ENCODE measurements around the gene CCNJL. TPM values are rescaled to one million over a fixed set of nuclear protein-coding genes. Genes with fewer than 3 reads are reported as not detected.

CCNJL gene
- total and polyA plus RNA-seq, 7 donors, result 0.04 to 1.3 (median 0.29) TPM; not detected in 1

GRCh38 chr5:160310140-160310539, 2.2 kb downstream of the CCNJL start:
- H3K36me3 ChIP-seq (ENCODE audit: insufficient read depth in 1 of 2, low read depth in 1 of 2), result no peaks in the 10 kb centered on the region
- H3K27me3 ChIP-seq (ENCODE audit: insufficient read depth in 3 of 3, low read length in 2 of 3), result peaks cover 0 to 36% (median 10%) of the 10 kb centered on the region in 3 donors
- ATAC-seq, result no peak
- H3K9me3 ChIP-seq, result no peaks in the 10 kb centered on the region
- TF ChIP-seq CTCF (IDR thresholded peaks at IDR 0.05), result no peak
- WGBS, 3 donors, result 65 to 71% (median 67%) methylated on average over 4 of the region's 4 CpGs
- intact Hi-C loops (cut with DNase I), result no loop called here
- no peak overlapping the region for H3K4me3 ChIP-seq
- DNase-seq, result no peak
- no peak overlapping the region for H3K27ac ChIP-seq
- no peaks in the 10 kb centered on the region for H3K4me1 ChIP-seq

GRCh38 chr5:160306696-160307095, 5.7 kb downstream of the CCNJL start:
- ATAC-seq (no peak), DNase-seq (no peak)
- Histone ChIP-seq H3K27me3 (ENCODE audit: insufficient read depth in 3 of 3, low read length in 2 of 3) (peaks cover 0 to 22% (median 2%) of the 10 kb centered on the region in 3 donors), H3K27ac (no peak overlapping the region), H3K4me3 (no peak overlapping the region), H3K36me3 (ENCODE audit: insufficient read depth in 1 of 2, low read depth in 1 of 2) (no peaks in the 10 kb centered on the region), H3K4me1 (no peaks in the 10 kb centered on the region), H3K9me3 (no peaks in the 10 kb centered on the region)
- 92 to 96% (median 95%) methylated on average over 4 of the region's 4 CpGs for WGBS, 3 donors
- intact Hi-C loops (cut with DNase I), result no loop called here
- TF ChIP-seq CTCF (IDR thresholded peaks at IDR 0.05), result no peak

GRCh38 chr5:160305319-160305718, 7.0 kb downstream of the CCNJL start:
- H3K4me3 ChIP-seq, result no peak overlapping the region
- DNase-seq, result no peak
- no peak for ATAC-seq
- no peaks in the 10 kb centered on the region for H3K4me1 ChIP-seq
- no peaks in the 10 kb centered on the region for H3K9me3 ChIP-seq
- no peaks in the 10 kb centered on the region for H3K36me3 ChIP-seq (ENCODE audit: insufficient read depth in 1 of 2, low read depth in 1 of 2)
- intact Hi-C loops (cut with DNase I), result no loop called here
- WGBS, 3 donors, result 95 to 98% (median 95%) methylated on average over 10 of the region's 10 CpGs
- TF ChIP-seq CTCF (IDR thresholded peaks at IDR 0.05), result no peak
- peaks cover 0 to 9% (median 0%) of the 10 kb centered on the region in 3 donors for H3K27me3 ChIP-seq (ENCODE audit: insufficient read depth in 3 of 3, low read length in 2 of 3)
- no peak overlapping the region for H3K27ac ChIP-seq

GRCh38 chr5:160303690-160304089, 8.7 kb downstream of the CCNJL start:
- H3K9me3 ChIP-seq, result no peaks in the 10 kb centered on the region
- no peak for DNase-seq
- no peak for TF ChIP-seq CTCF (IDR thresholded peaks at IDR 0.05)
- no peak for ATAC-seq
- WGBS, 3 donors, result 46 to 57% (median 52%) methylated on average over 3 of the region's 3 CpGs
- no peaks in the 10 kb centered on the region for H3K4me1 ChIP-seq
- no peaks in the 10 kb centered on the region for H3K36me3 ChIP-seq (ENCODE audit: insufficient read depth in 1 of 2, low read depth in 1 of 2)
- H3K4me3 ChIP-seq, result no peak overlapping the region
- H3K27me3 ChIP-seq (ENCODE audit: insufficient read depth in 3 of 3, low read length in 2 of 3), result no peaks in the 10 kb centered on the region
- intact Hi-C loops (cut with DNase I), result no loop called here
- no peak overlapping the region for H3K27ac ChIP-seq

GRCh38 chr5:160298189-160298588, 14.2 kb downstream of the CCNJL start:
- H3K9me3 ChIP-seq, result no peaks in the 10 kb centered on the region
- H3K4me3 ChIP-seq, result no peak overlapping the region
- no peak overlapping the region for H3K27ac ChIP-seq
- H3K27me3 ChIP-seq (ENCODE audit: insufficient read depth in 3 of 3, low read length in 2 of 3), result no peaks in the 10 kb centered on the region
- no peaks in the 10 kb centered on the region for H3K36me3 ChIP-seq (ENCODE audit: insufficient read depth in 1 of 2, low read depth in 1 of 2)
- H3K4me1 ChIP-seq, result no peaks in the 10 kb centered on the region
- WGBS, 3 donors, result 94 to 96% (median 96%) methylated on average over 10 of the region's 10 CpGs
- ATAC-seq, result no peak
- intact Hi-C loops (cut with DNase I), result no loop called here
- DNase-seq, result no peak
- TF ChIP-seq CTCF (IDR thresholded peaks at IDR 0.05), result no peak

All from psoas muscle (tissue), 8 donors.